GM12878 (cell line): ENCODE measurements around the gene LIN37. TPM values are rescaled to one million over a fixed set of nuclear protein-coding genes. Genes with fewer than 3 reads are reported as not detected.

Experiments
- PAX5 ChIP-seq: IDR thresholded peaks from 2 replicates; pipeline ENCODE4 v1.6.1; 2011; ENCODE audit warnings: low read depth, low read length, borderline replicate concordance
- RBBP5 ChIP-seq: fragments of 200-600 bp; sonication (generic); conservative IDR thresholded peaks from 2 replicates; pipeline ENCODE4 v1.6.1; 2016
- SUZ12 ChIP-seq: fragments of 200-600 bp; sonication (generic); IDR thresholded peaks from one replicate; pipeline ENCODE4 v1.6.1; 2018; ENCODE audit warnings: antibody characterized with exemption, mild to moderate bottlenecking; ENCODE audit not compliant: unreplicated experiment
- TCF12 ChIP-seq: IDR thresholded peaks from 2 replicates; pipeline ENCODE4 v1.6.1; 2011; ENCODE audit warnings: low read depth, mild to moderate bottlenecking, low read length
- YBX1 ChIP-seq: fragments of 450-650 bp; IDR thresholded peaks from 2 replicates; pipeline ENCODE4 v1.6.1; 2016; ENCODE audit warnings: antibody characterized with exemption
- ZNF217 ChIP-seq: fragments of 450-650 bp; IDR thresholded peaks from 2 replicates; pipeline ENCODE4 v1.6.1; 2017; ENCODE audit warnings: antibody characterized with exemption, mild to moderate bottlenecking
- polyA plus RNA-seq, 11 experiments: library from polyadenylated mRNA; depleted of rRNA in 4 of 11; unstranded in 6 of 11; stranded (reverse) in 5 of 11; fragments of >200 nt; fragmentation: Nextera tagmentation in 4 of 11; fragmentation: Illumina TruSeq in 1 of 11; extraction: Ambion mirVana in 4 of 11; extraction: Trizol in 1 of 11; gene quantifications; 1 replicate in 1 of 11; 2 replicates in 10 of 11; pipeline versions ENCODE4 v1.2.1 to v1.2.3, GENCODE V29; 2011 to 2016; ENCODE audit warnings: inconsistent platforms in 2 of 11, missing spikeins in 2 of 11, low read depth in 1 of 11
- total RNA-seq, 4 experiments: library from RNA; depleted of rRNA in 3 of 4; stranded (reverse); fragments of >200 nt in 3 of 4; fragmentation: Illumina TruSeq in 1 of 4; extraction: Trizol in 1 of 4; gene quantifications; 2 replicates each; pipeline versions ENCODE4 v1.2.1 to v1.2.3, GENCODE V29; 2013 to 2021
- TF ChIP-seq, protein P1 (sequence below): fragments of 450-650 bp; IDR thresholded peaks from 2 replicates; pipeline ENCODE4 v1.6.1; 2014; ENCODE audit warnings: mild to moderate bottlenecking
- TF ChIP-seq, protein P2 (sequence below): fragments of 450-650 bp; formaldehyde crosslinking; IDR thresholded peaks from 2 replicates; pipeline ENCODE4 v1.4.0; 2022; ENCODE audit warnings: mild to moderate bottlenecking, moderate library complexity

LIN37 gene
- total and polyA plus RNA-seq, 10 of the 15 experiments (the other 5 are each of a cell fraction or from before 2014, with no cell fraction given), result 0.69 to 11.9 (median 7.6) TPM

DNA sequence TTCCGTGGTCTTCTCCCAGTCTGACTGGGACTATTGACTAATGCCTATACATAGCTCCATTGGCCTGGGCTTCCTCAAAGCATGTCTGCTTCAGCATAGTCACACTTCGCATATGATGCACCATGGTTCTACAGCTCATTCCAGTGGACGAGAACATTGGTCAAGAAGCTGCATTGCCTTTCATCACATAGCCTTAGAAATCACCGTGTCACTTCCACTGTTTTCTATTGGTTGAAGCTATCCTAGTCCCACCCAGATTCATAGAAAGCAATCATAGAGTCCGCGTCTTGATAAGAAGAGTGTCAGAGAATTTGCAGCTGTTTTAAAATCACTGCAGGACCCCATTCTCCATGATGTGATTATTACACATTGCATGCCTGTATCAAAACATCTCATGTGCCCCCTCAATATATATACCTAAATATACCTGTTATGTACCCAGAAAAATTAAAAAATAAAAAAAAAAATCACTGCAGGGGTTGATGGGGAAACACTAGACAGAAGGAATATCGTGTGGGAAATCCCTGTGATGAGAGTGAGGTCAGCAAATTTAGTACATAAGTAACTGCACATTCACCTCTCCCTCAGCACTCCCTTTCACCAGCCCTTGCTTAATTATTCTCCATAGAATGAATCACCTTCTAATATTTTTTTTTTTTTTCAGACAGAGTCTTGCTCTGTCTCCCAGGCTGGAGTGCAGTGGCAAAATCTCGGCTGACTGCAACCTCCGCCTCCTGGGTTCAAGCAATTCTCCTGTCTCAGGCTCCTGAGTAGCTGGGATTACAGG is 24.8 kb downstream of the LIN37 start (continued):
- TF ChIP-seq, protein P1, sequence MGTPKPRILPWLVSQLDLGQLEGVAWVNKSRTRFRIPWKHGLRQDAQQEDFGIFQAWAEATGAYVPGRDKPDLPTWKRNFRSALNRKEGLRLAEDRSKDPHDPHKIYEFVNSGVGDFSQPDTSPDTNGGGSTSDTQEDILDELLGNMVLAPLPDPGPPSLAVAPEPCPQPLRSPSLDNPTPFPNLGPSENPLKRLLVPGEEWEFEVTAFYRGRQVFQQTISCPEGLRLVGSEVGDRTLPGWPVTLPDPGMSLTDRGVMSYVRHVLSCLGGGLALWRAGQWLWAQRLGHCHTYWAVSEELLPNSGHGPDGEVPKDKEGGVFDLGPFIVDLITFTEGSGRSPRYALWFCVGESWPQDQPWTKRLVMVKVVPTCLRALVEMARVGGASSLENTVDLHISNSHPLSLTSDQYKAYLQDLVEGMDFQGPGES, result no peak
- TF ChIP-seq PAX5, result no peak
- TF ChIP-seq SUZ12, result no peak
- no peak for TF ChIP-seq RBBP5
- TF ChIP-seq, protein P2, sequence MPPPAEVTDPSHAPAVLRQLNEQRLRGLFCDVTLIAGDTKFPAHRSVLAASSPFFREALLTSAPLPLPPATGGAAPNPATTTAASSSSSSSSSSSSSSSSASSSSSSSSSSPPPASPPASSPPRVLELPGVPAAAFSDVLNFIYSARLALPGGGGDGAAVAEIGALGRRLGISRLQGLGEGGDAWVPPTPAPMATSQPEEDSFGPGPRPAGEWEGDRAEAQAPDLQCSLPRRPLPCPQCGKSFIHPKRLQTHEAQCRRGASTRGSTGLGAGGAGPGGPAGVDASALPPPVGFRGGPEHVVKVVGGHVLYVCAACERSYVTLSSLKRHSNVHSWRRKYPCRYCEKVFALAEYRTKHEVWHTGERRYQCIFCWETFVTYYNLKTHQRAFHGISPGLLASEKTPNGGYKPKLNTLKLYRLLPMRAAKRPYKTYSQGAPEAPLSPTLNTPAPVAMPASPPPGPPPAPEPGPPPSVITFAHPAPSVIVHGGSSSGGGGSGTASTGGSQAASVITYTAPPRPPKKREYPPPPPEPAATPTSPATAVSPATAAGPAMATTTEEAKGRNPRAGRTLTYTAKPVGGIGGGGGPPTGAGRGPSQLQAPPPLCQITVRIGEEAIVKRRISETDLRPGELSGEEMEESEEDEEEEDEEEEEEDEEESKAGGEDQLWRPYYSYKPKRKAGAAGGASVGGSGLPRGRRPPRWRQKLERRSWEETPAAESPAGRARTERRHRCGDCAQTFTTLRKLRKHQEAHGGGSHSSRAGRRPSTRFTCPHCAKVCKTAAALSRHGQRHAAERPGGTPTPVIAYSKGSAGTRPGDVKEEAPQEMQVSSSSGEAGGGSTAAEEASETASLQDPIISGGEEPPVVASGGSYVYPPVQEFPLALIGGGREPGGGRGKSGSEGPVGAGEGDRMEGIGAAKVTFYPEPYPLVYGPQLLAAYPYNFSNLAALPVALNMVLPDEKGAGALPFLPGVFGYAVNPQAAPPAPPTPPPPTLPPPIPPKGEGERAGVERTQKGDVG (CRISPR knock-in tag), result no peak
- TF ChIP-seq YBX1, result no peak
- no peak for TF ChIP-seq TCF12
- no peak for TF ChIP-seq ZNF217
- TF ChIP-seq, all 136 proteins: peak for 0
